Measurements from ENCODE around the gene SLC44A2. TPM values are rescaled to one million over a fixed set of nuclear protein-coding genes. Genes with fewer than 3 reads are reported as not detected.
"Not testable (repeated sequence)": the region's sequence is repeated elsewhere in the genome, so short reads cannot be mapped to it uniquely, and the experiment has no call there.

Gene SLC44A2
- total RNA-seq, 2 donors from 2014 or later: 186 to 200 TPM

DNA sequence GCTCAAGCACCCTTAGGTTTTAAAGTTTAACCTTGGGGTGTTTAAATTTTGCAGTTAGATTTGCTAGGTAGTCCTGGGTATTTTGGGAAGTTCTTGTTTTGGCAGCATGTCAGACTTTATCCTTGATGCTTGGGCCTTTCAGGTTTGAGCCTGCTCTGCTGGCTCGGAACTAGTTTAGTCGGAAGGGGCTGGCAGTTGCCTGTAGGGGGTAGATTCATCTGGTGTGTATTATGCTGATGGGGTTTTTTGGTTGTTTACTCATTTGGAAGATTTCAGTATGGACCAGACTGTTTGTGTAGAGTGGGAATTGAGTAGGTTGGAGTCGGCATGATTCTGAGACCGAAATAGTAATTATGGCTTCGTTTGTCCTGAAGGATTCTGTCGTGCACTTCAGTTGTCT lies 43.9 kb downstream of the SLC44A2 start:
- ATAC-seq (no peak), DNase-seq (no peak)
- H3K36me3 Mint-ChIP-seq (ENCODE audit: low read depth): no peaks in the 10 kb centered on the region
- H3K9me3 ChIP-seq (ENCODE audit: control insufficient read depth, low read length, poor library complexity, severe bottlenecking): no peaks in the 10 kb centered on the region
- no peaks in the 10 kb centered on the region for H3K27me3 Mint-ChIP-seq
- H3K4me3 Mint-ChIP-seq: peak overlapping the region; percentile 47
- H3K27ac Mint-ChIP-seq: peak overlapping the region; percentile 76
- peaks cover 26% of the 10 kb centered on the region for H3K4me1 Mint-ChIP-seq

DNA sequence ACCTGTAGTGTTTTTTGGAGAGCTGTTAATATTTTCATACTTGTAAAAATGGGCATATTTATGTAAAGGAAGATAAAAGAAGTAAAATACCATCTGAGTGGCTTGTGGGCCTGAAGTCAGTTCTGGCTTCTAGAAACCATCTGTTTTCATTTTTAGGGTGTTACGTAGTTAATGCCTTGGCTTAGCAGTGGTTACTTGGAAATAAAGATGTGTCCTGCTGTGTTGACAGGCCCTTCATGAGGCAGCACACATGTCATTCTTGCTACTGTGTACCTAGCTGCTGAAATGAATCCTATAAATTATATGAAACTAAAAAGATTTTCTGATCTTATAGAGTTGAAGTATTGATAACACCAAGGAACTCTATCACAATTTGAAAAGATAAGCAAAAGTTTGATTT lies 44.8 kb downstream of the SLC44A2 start:
- no peak for DNase-seq
- H3K27me3 Mint-ChIP-seq: no peaks in the 10 kb centered on the region
- ATAC-seq: no peak
- peaks cover 24% of the 10 kb centered on the region for H3K4me1 Mint-ChIP-seq
- no peaks in the 10 kb centered on the region for H3K9me3 ChIP-seq (ENCODE audit: control insufficient read depth, low read length, poor library complexity, severe bottlenecking)
- peak overlapping the region; percentile 76 for H3K27ac Mint-ChIP-seq
- H3K4me3 Mint-ChIP-seq: peak overlapping the region; percentile 36
- H3K36me3 Mint-ChIP-seq (ENCODE audit: low read depth): no peaks in the 10 kb centered on the region

GRCh38 chr19:10670876-10671804 lies 45.8 kb downstream of the SLC44A2 start:
- peaks cover 23% of the 10 kb centered on the region for H3K4me1 Mint-ChIP-seq
- no peak overlapping the region for H3K4me3 Mint-ChIP-seq
- DNase-seq (no peak), ATAC-seq (no peak)
- no peaks in the 10 kb centered on the region for H3K9me3 ChIP-seq (ENCODE audit: control insufficient read depth, low read length, poor library complexity, severe bottlenecking)
- H3K27me3 Mint-ChIP-seq: no peaks in the 10 kb centered on the region
- H3K27ac Mint-ChIP-seq: peak overlapping the region; percentile 76
- no peaks in the 10 kb centered on the region for H3K36me3 Mint-ChIP-seq (ENCODE audit: low read depth)

DNA sequence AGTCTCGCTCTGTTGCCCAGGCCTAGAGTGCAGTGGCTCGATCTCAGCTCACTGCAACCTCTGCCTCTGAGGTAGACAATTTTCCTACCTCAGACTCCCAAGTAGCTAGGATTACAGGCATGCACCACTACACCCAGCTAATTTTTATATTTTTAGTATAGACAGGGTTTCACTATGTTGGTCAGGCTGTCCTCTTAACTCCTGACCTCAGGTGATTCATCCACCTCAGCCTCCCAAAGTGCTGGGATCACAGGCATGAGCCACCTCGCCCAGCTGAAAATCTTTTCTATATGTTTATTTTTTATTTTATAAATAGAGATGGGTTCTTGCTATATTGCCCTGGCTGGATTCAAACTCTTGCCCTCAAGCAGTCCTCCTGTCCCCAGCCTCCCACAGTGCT lies 46.6 kb downstream of the SLC44A2 start:
- not testable (repeated sequence) for H3K9me3 ChIP-seq (ENCODE audit: control insufficient read depth, low read length, poor library complexity, severe bottlenecking); H3K36me3 Mint-ChIP-seq (ENCODE audit: low read depth); H3K27me3 Mint-ChIP-seq; H3K4me3 Mint-ChIP-seq; ATAC-seq; H3K27ac Mint-ChIP-seq; DNase-seq
- H3K4me1 Mint-ChIP-seq: peaks cover 21% of the 10 kb centered on the region

- H3K4me3 Mint-ChIP-seq: peak overlapping the region; percentile 50
- not testable (repeated sequence) for H3K36me3 Mint-ChIP-seq (ENCODE audit: low read depth); H3K27ac Mint-ChIP-seq; ATAC-seq; H3K4me1 Mint-ChIP-seq; DNase-seq; H3K9me3 ChIP-seq (ENCODE audit: control insufficient read depth, low read length, poor library complexity, severe bottlenecking); H3K27me3 Mint-ChIP-seq
Measured at GRCh38 chr19:10675214-10675613, 49.9 kb downstream of the SLC44A2 start.

GRCh38 chr19:10677751-10678150 lies 52.4 kb downstream of the SLC44A2 start:
- no peak for DNase-seq
- peaks cover 3% of the 10 kb centered on the region for H3K36me3 Mint-ChIP-seq (ENCODE audit: low read depth)
- no peak overlapping the region for H3K4me3 Mint-ChIP-seq
- H3K27me3 Mint-ChIP-seq: no peaks in the 10 kb centered on the region
- H3K9me3 ChIP-seq (ENCODE audit: control insufficient read depth, low read length, poor library complexity, severe bottlenecking): no peaks in the 10 kb centered on the region
- H3K27ac Mint-ChIP-seq: peak overlapping the region; percentile 67
- H3K4me1 Mint-ChIP-seq: no peaks in the 10 kb centered on the region
- ATAC-seq: no peak

DNA sequence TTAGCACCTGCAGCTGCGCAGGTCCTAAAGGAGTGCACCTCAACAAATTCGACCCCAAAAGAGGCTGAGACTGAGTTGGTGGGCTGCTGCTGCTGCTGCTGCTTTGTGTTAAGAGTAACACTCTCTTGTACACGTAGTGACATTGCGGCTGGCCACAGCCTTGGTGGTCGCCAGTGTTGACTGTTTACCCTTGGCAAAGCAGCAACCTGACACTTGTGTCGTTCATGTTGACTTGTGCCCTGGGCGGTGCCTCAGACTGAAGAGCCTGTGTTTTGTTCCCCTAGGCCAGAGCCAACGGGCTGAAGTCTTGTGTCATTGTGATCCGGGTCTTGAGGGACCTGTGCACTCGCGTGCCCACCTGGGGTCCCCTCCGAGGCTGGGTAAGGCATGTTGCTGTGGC lies 53.5 kb downstream of the SLC44A2 start:
- Mint-ChIP-seq H3K4me3 (no peak overlapping the region), H3K27me3 (no peaks in the 10 kb centered on the region), H3K36me3 (ENCODE audit: low read depth) (peaks cover 3% of the 10 kb centered on the region), H3K27ac (peak overlapping the region; percentile 67), H3K4me1 (no peaks in the 10 kb centered on the region)
- H3K9me3 ChIP-seq (ENCODE audit: control insufficient read depth, low read length, poor library complexity, severe bottlenecking): no peaks in the 10 kb centered on the region
- DNase-seq (no peak), ATAC-seq (no peak)

DNA sequence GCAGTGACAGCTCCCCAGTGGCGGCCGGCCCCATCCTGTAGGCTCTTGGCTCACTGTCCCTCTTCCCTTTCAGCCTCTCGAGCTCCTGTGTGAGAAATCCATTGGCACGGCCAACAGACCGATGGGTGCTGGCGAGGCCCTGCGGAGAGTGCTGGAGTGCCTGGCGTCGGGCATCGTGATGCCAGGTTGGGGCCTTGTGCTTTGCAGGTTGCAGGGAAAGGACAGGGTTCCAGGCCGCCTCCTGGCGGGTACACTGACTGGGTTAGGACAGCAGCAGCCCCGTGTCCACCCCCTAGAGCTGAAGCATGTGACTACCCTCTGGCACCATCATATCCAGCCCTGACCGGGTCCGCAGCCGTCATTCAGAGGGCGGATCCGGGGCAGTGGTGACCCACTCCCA lies 54.4 kb downstream of the SLC44A2 start:
- ATAC-seq (peak; percentile 11), DNase-seq (no peak)
- H3K9me3 ChIP-seq (ENCODE audit: control insufficient read depth, low read length, poor library complexity, severe bottlenecking): no peaks in the 10 kb centered on the region
- Mint-ChIP-seq H3K4me1 (no peaks in the 10 kb centered on the region), H3K4me3 (no peak overlapping the region), H3K27ac (no peak overlapping the region), H3K36me3 (ENCODE audit: low read depth) (peaks cover 3% of the 10 kb centered on the region), H3K27me3 (no peaks in the 10 kb centered on the region)

GRCh38 chr19:10680545-10681135 lies 55.3 kb downstream of the SLC44A2 start:
- Mint-ChIP-seq H3K36me3 (ENCODE audit: low read depth) (peaks cover 3% of the 10 kb centered on the region), H3K27ac (peak overlapping the region; percentile 80), H3K27me3 (no peaks in the 10 kb centered on the region), H3K4me1 (no peaks in the 10 kb centered on the region), H3K4me3 (peak overlapping the region; percentile 45)
- no peaks in the 10 kb centered on the region for H3K9me3 ChIP-seq (ENCODE audit: control insufficient read depth, low read length, poor library complexity, severe bottlenecking)
- DNase-seq: no peak
- no peak for ATAC-seq

DNA sequence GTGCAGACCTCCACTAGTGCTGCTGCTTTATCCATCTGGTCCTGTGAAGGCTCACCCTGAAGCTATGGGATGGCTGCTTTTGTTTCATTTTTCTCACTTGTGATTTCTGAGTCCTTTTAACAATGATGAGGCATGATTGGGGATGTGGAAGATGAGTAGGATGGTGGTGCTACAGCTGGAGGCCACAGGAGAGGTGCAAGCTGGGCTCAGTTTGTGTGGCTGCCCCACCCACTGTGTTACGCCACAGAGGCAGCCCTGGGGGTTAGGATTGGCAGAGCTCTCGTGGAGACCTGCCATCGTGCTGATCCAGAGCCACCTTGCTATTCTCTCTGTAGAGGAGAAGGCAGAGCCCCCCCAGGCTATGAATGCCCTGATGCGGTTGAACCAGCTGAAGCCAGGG lies 56.3 kb downstream of the SLC44A2 start:
- DNase-seq: no peak
- H3K4me3 Mint-ChIP-seq: peak overlapping the region; percentile 3
- no peaks in the 10 kb centered on the region for H3K27me3 Mint-ChIP-seq
- H3K36me3 Mint-ChIP-seq (ENCODE audit: low read depth): peaks cover 3% of the 10 kb centered on the region
- no peaks in the 10 kb centered on the region for H3K9me3 ChIP-seq (ENCODE audit: control insufficient read depth, low read length, poor library complexity, severe bottlenecking)
- peak overlapping the region; percentile 80 for H3K27ac Mint-ChIP-seq
- H3K4me1 Mint-ChIP-seq: no peaks in the 10 kb centered on the region
- no peak for ATAC-seq

- DNase-seq (no peak), ATAC-seq (no peak)
- Mint-ChIP-seq H3K27me3 (no peaks in the 10 kb centered on the region), H3K4me1 (no peaks in the 10 kb centered on the region), H3K27ac (peak overlapping the region; percentile 80), H3K36me3 (ENCODE audit: low read depth) (peaks cover 3% of the 10 kb centered on the region), H3K4me3 (no peak overlapping the region)
- H3K9me3 ChIP-seq (ENCODE audit: control insufficient read depth, low read length, poor library complexity, severe bottlenecking): no peaks in the 10 kb centered on the region
Measured at GRCh38 chr19:10682397-10683063, 57.2 kb downstream of the SLC44A2 start.

DNA sequence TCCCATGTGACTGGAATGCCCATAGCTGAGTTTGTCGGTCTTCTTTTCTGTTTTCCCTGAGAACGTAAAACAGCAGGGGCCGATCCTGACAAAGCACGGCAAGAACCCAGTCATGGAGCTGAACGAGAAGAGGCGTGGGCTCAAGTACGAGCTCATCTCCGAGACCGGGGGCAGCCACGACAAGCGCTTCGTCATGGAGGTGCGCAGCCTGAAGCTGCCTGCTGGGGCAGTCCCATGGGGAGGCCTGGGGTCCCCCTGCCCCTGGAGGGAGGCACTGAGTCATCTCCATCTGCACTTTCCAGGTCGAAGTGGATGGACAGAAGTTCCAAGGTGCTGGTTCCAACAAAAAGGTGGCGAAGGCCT lies 57.7 kb downstream of the SLC44A2 start:
- Mint-ChIP-seq H3K36me3 (ENCODE audit: low read depth) (peaks cover 3% of the 10 kb centered on the region), H3K4me3 (no peak overlapping the region), H3K4me1 (no peaks in the 10 kb centered on the region), H3K27ac (peak overlapping the region; percentile 41), H3K27me3 (no peaks in the 10 kb centered on the region)
- ATAC-seq (no peak), DNase-seq (no peak)
- no peaks in the 10 kb centered on the region for H3K9me3 ChIP-seq (ENCODE audit: control insufficient read depth, low read length, poor library complexity, severe bottlenecking)

GRCh38 chr19:10683582-10683981 lies 58.2 kb downstream of the SLC44A2 start:
- peaks cover 3% of the 10 kb centered on the region for H3K36me3 Mint-ChIP-seq (ENCODE audit: low read depth)

More at GRCh38 chr19:10683582-10683981, 58.2 kb downstream of the SLC44A2 start:
- DNase-seq: no peak
- ATAC-seq: no peak
- Mint-ChIP-seq H3K4me3 (no peak overlapping the region), H3K27me3 (no peaks in the 10 kb centered on the region), H3K4me1 (no peaks in the 10 kb centered on the region), H3K27ac (peak overlapping the region; percentile 41)
- H3K9me3 ChIP-seq (ENCODE audit: control insufficient read depth, low read length, poor library complexity, severe bottlenecking): no peaks in the 10 kb centered on the region
